ENCODE measurements around the gene MRPL57. TPM values are rescaled to one million over a fixed set of nuclear protein-coding genes. Genes with fewer than 3 reads are reported as not detected.
"Not testable (repeated sequence)": the region's sequence is repeated elsewhere in the genome, so short reads cannot be mapped to it uniquely, and the experiment has no call there.

The MRPL57 gene
- total RNA-seq, 1 donor, result 20.3 TPM

- TF ChIP-seq CTCF (IDR thresholded peaks at IDR 0.05; ENCODE audit: insufficient read depth, low read depth, low read length), result no peak
Measured at GRCh38 chr13:21152251-21152899, 24.1 kb upstream of the MRPL57 start.

GRCh38 chr13:21164631-21165030 is 11.8 kb upstream of the MRPL57 start:
- TF ChIP-seq CTCF (IDR thresholded peaks at IDR 0.05; ENCODE audit: insufficient read depth, low read depth, low read length), result no peak
- no peak overlapping the region for H3K4me3 ChIP-seq (ENCODE audit: low read depth, low read length)
- no peak for DNase-seq (ENCODE audit: low read depth)

More at GRCh38 chr13:21152251-21152899, 24.1 kb upstream of the MRPL57 start:
- H3K4me3 ChIP-seq (ENCODE audit: low read depth, low read length), result no peak overlapping the region
- DNase-seq (ENCODE audit: low read depth), result no peak

GRCh38 chr13:21165606-21166005 is 10.9 kb upstream of the MRPL57 start:
- not testable (repeated sequence) for DNase-seq (ENCODE audit: low read depth); H3K4me3 ChIP-seq (ENCODE audit: low read depth, low read length)

- no peak for DNase-seq (ENCODE audit: low read depth)
- no peak for TF ChIP-seq CTCF (IDR thresholded peaks at IDR 0.05; ENCODE audit: insufficient read depth, low read depth, low read length)
- H3K4me3 ChIP-seq (ENCODE audit: low read depth, low read length), result no peak overlapping the region
Measured at GRCh38 chr13:21171420-21171819, 5.0 kb upstream of the MRPL57 start.

- DNase-seq (ENCODE audit: low read depth); H3K4me3 ChIP-seq (ENCODE audit: low read depth, low read length): not testable (repeated sequence)
Measured at GRCh38 chr13:21173767-21174166, 2.7 kb upstream of the MRPL57 start.

- peak; percentile 58 for DNase-seq (ENCODE audit: low read depth)
- no peak for TF ChIP-seq CTCF (IDR thresholded peaks at IDR 0.05; ENCODE audit: insufficient read depth, low read depth, low read length)
- peak overlapping the region; percentile 96 for H3K4me3 ChIP-seq (ENCODE audit: low read depth, low read length)
Measured at GRCh38 chr13:21175656-21176214, 723 bp upstream of the MRPL57 start.

GRCh38 chr13:21176982-21177284 is 475 bp downstream of the MRPL57 start:
- no peak for TF ChIP-seq CTCF (IDR thresholded peaks at IDR 0.05; ENCODE audit: insufficient read depth, low read depth, low read length)

GRCh38 chr13:21181671-21182070 is 5.2 kb downstream of the MRPL57 start:
- no peak for DNase-seq (ENCODE audit: low read depth)
- H3K4me3 ChIP-seq (ENCODE audit: low read depth, low read length), result no peak overlapping the region
- TF ChIP-seq CTCF (IDR thresholded peaks at IDR 0.05; ENCODE audit: insufficient read depth, low read depth, low read length), result no peak

More at GRCh38 chr13:21176982-21177284, 475 bp downstream of the MRPL57 start:
- DNase-seq (ENCODE audit: low read depth), result no peak
- peak overlapping the region; percentile 96 for H3K4me3 ChIP-seq (ENCODE audit: low read depth, low read length)

- DNase-seq (ENCODE audit: low read depth); H3K4me3 ChIP-seq (ENCODE audit: low read depth, low read length): not testable (repeated sequence)
Measured at GRCh38 chr13:21186410-21186809, 10.0 kb downstream of the MRPL57 start.

- not testable (repeated sequence) for DNase-seq (ENCODE audit: low read depth); H3K4me3 ChIP-seq (ENCODE audit: low read depth, low read length)
Measured at GRCh38 chr13:21194756-21195155, 18.3 kb downstream of the MRPL57 start.

GRCh38 chr13:21197606-21198225 is 21.3 kb downstream of the MRPL57 start:
- not testable (repeated sequence) for DNase-seq (ENCODE audit: low read depth); H3K4me3 ChIP-seq (ENCODE audit: low read depth, low read length)

All from fibroblast of villous mesenchyme (primary cell).